GM10266 (cell line): ENCODE data around the gene UMODL1.

Experiments
- DNase-seq: peaks from one replicate; pipeline ENCODE4 v3.0.0; 2012; ENCODE audit errors: extremely low spot score
- CTCF ChIP-seq: IDR thresholded peaks from 2 replicates; pipeline ENCODE4 v1.5.1; 2012; ENCODE audit warnings: mild to moderate bottlenecking, low read depth; ENCODE audit not compliant: control insufficient read depth, insufficient read depth; ENCODE audit errors: missing control alignments

The UMODL1 gene

GRCh38 chr21:42032266-42032665 lies 38.9 kb upstream of the UMODL1 start:
- no peak for DNase-seq
- TF ChIP-seq CTCF = no peak

- no peak for TF ChIP-seq CTCF
- DNase-seq = no peak
Measured at GRCh38 chr21:42032968-42033367, 38.1 kb upstream of the UMODL1 start.

GRCh38 chr21:42036313-42036712 lies 34.8 kb upstream of the UMODL1 start:
- no peak for TF ChIP-seq CTCF

GRCh38 chr21:42037516-42037915 lies 33.6 kb upstream of the UMODL1 start:
- DNase-seq = no peak
- no peak for TF ChIP-seq CTCF

More at GRCh38 chr21:42036313-42036712, 34.8 kb upstream of the UMODL1 start:
- DNase-seq = no peak

GRCh38 chr21:42037943-42038342 lies 33.2 kb upstream of the UMODL1 start:
- no peak for TF ChIP-seq CTCF
- DNase-seq = no peak

- no peak for TF ChIP-seq CTCF
- DNase-seq = no peak
Measured at GRCh38 chr21:42038393-42038792, 32.7 kb upstream of the UMODL1 start.

- TF ChIP-seq CTCF = no peak
- DNase-seq = no peak
Measured at GRCh38 chr21:42038826-42039425, 32.2 kb upstream of the UMODL1 start.
